Glutamatergic neuron (in vitro differentiated cells): ENCODE results near the gene SKI. TPM values are rescaled to one million over a fixed set of nuclear protein-coding genes. Genes with fewer than 3 reads are reported as not detected.

Experiments used
- DNase-seq: peaks from one replicate; pipeline ENCODE4 v3.0.0; 2022
- H3K27ac Mint-ChIP-seq: one replicate; pipeline ENCODE4 v1.8.0; 2020; ENCODE audit warnings: mild to moderate bottlenecking, mixed read lengths, inconsistent platforms; ENCODE audit not compliant: unreplicated experiment
- H3K27me3 Mint-ChIP-seq: one replicate; pipeline ENCODE4 v1.8.0; 2020; ENCODE audit warnings: mild to moderate bottlenecking, moderate library complexity, mixed read lengths, inconsistent platforms; ENCODE audit not compliant: unreplicated experiment
- H3K36me3 Mint-ChIP-seq: one replicate; pipeline ENCODE4 v1.8.0; 2020; ENCODE audit warnings: mild to moderate bottlenecking, mixed read lengths, inconsistent platforms; ENCODE audit not compliant: unreplicated experiment
- H3K4me1 Mint-ChIP-seq: one replicate; pipeline ENCODE4 v1.8.0; 2020; ENCODE audit warnings: mild to moderate bottlenecking, low read depth, mixed read lengths, inconsistent platforms; ENCODE audit not compliant: unreplicated experiment
- H3K4me3 Mint-ChIP-seq: one replicate; pipeline ENCODE4 v1.8.0; 2020; ENCODE audit warnings: mild to moderate bottlenecking, mixed read lengths, inconsistent platforms; ENCODE audit not compliant: unreplicated experiment
- H3K9me3 Mint-ChIP-seq: one replicate; pipeline ENCODE4 v1.8.0; 2020; ENCODE audit warnings: mild to moderate bottlenecking, moderate library complexity, mixed read lengths, inconsistent platforms; ENCODE audit not compliant: unreplicated experiment
- CTCF ChIP-seq: fragments of 200-600 bp; sonication (generic); IDR thresholded peaks from one replicate; pipeline ENCODE4 v1.5.0; 2021; ENCODE audit not compliant: partially characterized antibody, unreplicated experiment
- total RNA-seq: library from RNA; stranded (reverse); fragmentation: NEBNext Ultra II Directional; extraction: Animal tissue kit (Norgen Biotek cat#: 25700); gene quantifications from one replicate; pipeline ENCODE4 v1.2.1, GENCODE V29; 2021; ENCODE audit not compliant: unreplicated experiment

SKI gene
- total RNA-seq, 1 donor from 2014 or later, result 143 TPM

GRCh38 chr1:2271841-2272655 lies 43.9 kb downstream of the SKI start:
- Mint-ChIP-seq H3K36me3 (no peaks in the 10 kb centered on the region), H3K4me3 (peak overlapping the region; percentile 83), H3K27ac (peak overlapping the region; percentile 88), H3K4me1 (peaks cover 43% of the 10 kb centered on the region), H3K9me3 (peaks cover 11% of the 10 kb centered on the region), H3K27me3 (peaks cover 8% of the 10 kb centered on the region)
- no peak for TF ChIP-seq CTCF
- peak; percentile 66 for DNase-seq

GRCh38 chr1:2272686-2273400 lies 44.7 kb downstream of the SKI start:
- H3K27ac Mint-ChIP-seq, result no peak overlapping the region
- H3K36me3 Mint-ChIP-seq, result no peaks in the 10 kb centered on the region
- TF ChIP-seq CTCF, result no peak
- peaks cover 15% of the 10 kb centered on the region for H3K9me3 Mint-ChIP-seq
- H3K4me1 Mint-ChIP-seq, result peaks cover 50% of the 10 kb centered on the region
- peaks cover 10% of the 10 kb centered on the region for H3K27me3 Mint-ChIP-seq
- no peak for DNase-seq
- no peak overlapping the region for H3K4me3 Mint-ChIP-seq

- Mint-ChIP-seq H3K36me3 (no peaks in the 10 kb centered on the region), H3K27me3 (peaks cover 10% of the 10 kb centered on the region), H3K4me3 (no peak overlapping the region), H3K27ac (no peak overlapping the region), H3K9me3 (peaks cover 17% of the 10 kb centered on the region), H3K4me1 (peaks cover 52% of the 10 kb centered on the region)
- no peak for DNase-seq
- no peak for TF ChIP-seq CTCF
These were observed 45.4 kb downstream of the SKI start for GRCh38 chr1:2273401-2274090.

- H3K4me1 Mint-ChIP-seq, result peaks cover 50% of the 10 kb centered on the region
- H3K27me3 Mint-ChIP-seq, result peaks cover 9% of the 10 kb centered on the region
- no peak for TF ChIP-seq CTCF
- no peak overlapping the region for H3K4me3 Mint-ChIP-seq
- no peaks in the 10 kb centered on the region for H3K36me3 Mint-ChIP-seq
- no peak for DNase-seq
- peaks cover 16% of the 10 kb centered on the region for H3K9me3 Mint-ChIP-seq
- no peak overlapping the region for H3K27ac Mint-ChIP-seq
These were observed 46.3 kb downstream of the SKI start for GRCh38 chr1:2274231-2274928.
